Fibroblast of lung (primary cell): ENCODE data around the gene NEMF. TPM values are rescaled to one million over a fixed set of nuclear protein-coding genes. Genes with fewer than 3 reads are reported as not detected.
"Not testable (repeated sequence)": the region's sequence is repeated elsewhere in the genome, so short reads cannot be mapped to it uniquely, and the experiment has no call there.

ENCODE experiments used
- DNase-seq, 2 donors: peaks; one replicate each; pipeline versions ENCODE4 v3.0.0 to v3.0.0-alpha.2; 2010; ENCODE audit warnings: low read depth in 2 of 2
- H2AFZ ChIP-seq: 2 replicates; pipeline ENCODE4 v1.5.1; 2012; ENCODE audit warnings: low read length, control low read depth, inconsistent platforms
- H3K27ac ChIP-seq: 2 replicates; pipeline ENCODE4 v1.5.1; 2011; ENCODE audit warnings: low read length, control low read depth; ENCODE audit not compliant: insufficient read depth
- H3K27me3 ChIP-seq: 2 replicates; pipeline ENCODE4 v1.5.1; 2011; ENCODE audit warnings: mild to moderate bottlenecking, low read length; ENCODE audit not compliant: control insufficient read depth, insufficient read depth
- H3K36me3 ChIP-seq: 2 replicates; pipeline ENCODE4 v1.5.1; 2011; ENCODE audit warnings: low read length; ENCODE audit not compliant: control insufficient read depth, insufficient read depth
- H3K4me1 ChIP-seq: 2 replicates; pipeline ENCODE4 v1.5.1; 2011; ENCODE audit warnings: low read length; ENCODE audit not compliant: control insufficient read depth, insufficient read depth; ENCODE audit errors: extremely low read depth
- H3K4me2 ChIP-seq: 2 replicates; pipeline ENCODE4 v1.5.1; 2011; ENCODE audit warnings: low read length, control low read depth; ENCODE audit not compliant: insufficient read depth; ENCODE audit errors: extremely low read depth
- H3K4me3 ChIP-seq, 4 experiments: fragments of 200-600 bp in 1 of 4; sonication (generic) in 1 of 4; replicated peaks in 1 of 4; 2 replicates each; pipeline ENCODE4 v1.5.1; 2011 to 2016; ENCODE audit warnings: low read length in 4 of 4, low read depth in 3 of 4, mild to moderate bottlenecking in 3 of 4, control low read depth in 2 of 4, inconsistent platforms in 1 of 4, mixed read lengths in 1 of 4; ENCODE audit not compliant: insufficient read depth in 1 of 4; ENCODE audit errors: control extremely low read depth in 1 of 4
- H3K79me2 ChIP-seq: 2 replicates; pipeline ENCODE4 v1.5.1; 2012; ENCODE audit warnings: mild to moderate bottlenecking, low read length, inconsistent platforms; ENCODE audit not compliant: control insufficient read depth, insufficient read depth
- H3K9ac ChIP-seq: 2 replicates; pipeline ENCODE4 v1.5.1; 2011; ENCODE audit warnings: mild to moderate bottlenecking, low read length, control low read depth; ENCODE audit not compliant: insufficient read depth
- H3K9me3 ChIP-seq: 2 replicates; pipeline ENCODE4 v1.5.1; 2012; ENCODE audit warnings: low read depth, low read length; ENCODE audit not compliant: control insufficient read depth, insufficient read depth
- H4K20me1 ChIP-seq: 2 replicates; pipeline ENCODE4 v1.5.1; 2011; ENCODE audit warnings: low read length; ENCODE audit not compliant: control insufficient read depth, insufficient read depth; ENCODE audit errors: extremely low read depth
- CTCF ChIP-seq, 2 donors: IDR thresholded peaks in 1 of 2; conservative IDR thresholded peaks in 1 of 2; 1 replicate in 1 of 2; 2 replicates in 1 of 2; pipeline ENCODE4 v1.5.1; 2011 to 2012; ENCODE audit warnings: low read length in 2 of 2, control low read depth in 1 of 2, inconsistent platforms in 1 of 2, low read depth in 1 of 2, mild to moderate bottlenecking in 1 of 2
- EZH2 ChIP-seq: IDR thresholded peaks from 2 replicates; pipeline ENCODE4 v1.5.1; 2012; ENCODE audit warnings: low read length, control low read depth, mild to moderate bottlenecking; ENCODE audit errors: missing control alignments
- polyA plus RNA-seq, 2 donors: library from polyadenylated mRNA; depleted of rRNA in 1 of 2; stranded (reverse) in 1 of 2; unstranded in 1 of 2; fragments of >200 nt; gene quantifications; 2 replicates each; pipeline ENCODE4 v1.2.1, GENCODE V29; 2011 to 2012; ENCODE audit warnings: missing spikeins in 1 of 2
- total RNA-seq: library from RNA; depleted of rRNA; stranded (reverse); fragments of >200 nt; gene quantifications from 2 replicates; pipeline ENCODE4 v1.2.1, GENCODE V29; 2014

NEMF gene
- total and polyA plus RNA-seq, 2 donors (not counting 1 experiment from before 2014, with no cell fraction given) = 39.5 to 68.9 TPM

- no peak for DNase-seq
- Histone ChIP-seq H3K79me2 (no peaks in the 10 kb centered on the region), H2AFZ (no peak overlapping the region), H3K4me1 (peaks cover 4% of the 10 kb centered on the region), H3K4me3 (no peak overlapping the region), H3K27ac (no peak overlapping the region), H3K9me3 (no peaks in the 10 kb centered on the region), H3K27me3 (no peaks in the 10 kb centered on the region), H4K20me1 (no peaks in the 10 kb centered on the region), H3K4me2 (no peak overlapping the region), H3K9ac (no peak overlapping the region), H3K36me3 (no peaks in the 10 kb centered on the region)
- TF ChIP-seq CTCF (conservative IDR thresholded peaks at IDR 0.05 in 1 of 2, IDR thresholded peaks at IDR 0.05 in 1 of 2; ENCODE audit: low read depth in 1 of 2, low read length in 2 of 2) (no peak), EZH2 (no peak)
Observed at GRCh38 chr14:49875640-49876198, 23.1 kb upstream of the NEMF start.

- not testable (repeated sequence) for H3K27me3 ChIP-seq, H3K36me3 ChIP-seq, H3K79me2 ChIP-seq, H3K27ac ChIP-seq, DNase-seq, H3K4me3 ChIP-seq, H3K9ac ChIP-seq, H4K20me1 ChIP-seq, H3K4me2 ChIP-seq, H3K9me3 ChIP-seq, H2AFZ ChIP-seq, H3K4me1 ChIP-seq
Observed at GRCh38 chr14:49873548-49873947, 21.0 kb upstream of the NEMF start.

- no peaks in the 10 kb centered on the region for H4K20me1 ChIP-seq
- no peak overlapping the region for H3K4me3 ChIP-seq
- H3K9ac ChIP-seq = no peak overlapping the region
- no peak overlapping the region for H3K27ac ChIP-seq
- H3K27me3 ChIP-seq = no peaks in the 10 kb centered on the region
- H3K79me2 ChIP-seq = no peaks in the 10 kb centered on the region
- H2AFZ ChIP-seq = no peak overlapping the region
- no peak for TF ChIP-seq EZH2
- TF ChIP-seq CTCF (conservative IDR thresholded peaks at IDR 0.05 in 1 of 2, IDR thresholded peaks at IDR 0.05 in 1 of 2; ENCODE audit: low read depth in 1 of 2, low read length in 2 of 2) = no peak
- H3K36me3 ChIP-seq = no peaks in the 10 kb centered on the region
- H3K4me2 ChIP-seq = no peak overlapping the region
- H3K9me3 ChIP-seq = no peaks in the 10 kb centered on the region
- H3K4me1 ChIP-seq = no peaks in the 10 kb centered on the region
- DNase-seq = no peak
Observed at GRCh38 chr14:49870908-49871307, 18.3 kb upstream of the NEMF start.
